Stimulated activated effector memory CD8-positive, alpha-beta T cell treated with anti-CD3 and anti-CD28 coated beads, Interleukin-12 subunit alpha, Interleukin-12 subunit beta, amount 100 ng/mL, for 72 hours (primary cell): ENCODE results near the gene MINDY4B.

Experiments used
- ATAC-seq: fragments of 150-1000 bp; cut with Tn5 transposase; 2 replicates; pipeline ENCODE4 v1.10.0; 2021
- DNase-seq, 2 donors: peaks; one replicate each; pipeline ENCODE4 v3.0.0; 2021 to 2022; ENCODE audit warnings: low spot score in 2 of 2
- H3K27ac Mint-ChIP-seq: one replicate; pipeline ENCODE4 v1.8.0; 2022; ENCODE audit warnings: mild to moderate bottlenecking, mixed read lengths
- H3K36me3 Mint-ChIP-seq: one replicate; pipeline ENCODE4 v1.8.0; 2022; ENCODE audit warnings: mild to moderate bottlenecking, mixed read lengths
- H3K4me1 Mint-ChIP-seq: one replicate; pipeline ENCODE4 v1.8.0; 2022; ENCODE audit warnings: mixed read lengths
- H3K4me3 Mint-ChIP-seq: one replicate; pipeline ENCODE4 v1.8.0; 2022; ENCODE audit warnings: mild to moderate bottlenecking, mixed read lengths
- H3K9me3 Mint-ChIP-seq: one replicate; pipeline ENCODE4 v1.8.0; 2022; ENCODE audit warnings: mixed read lengths

Gene MINDY4B

GRCh38 chr3:150843241-150843640 lies 62.0 kb downstream of the MINDY4B start:
- H3K36me3 Mint-ChIP-seq: no peaks in the 10 kb centered on the region
- DNase-seq (no peak), ATAC-seq (no peak)
- no peaks in the 10 kb centered on the region for H3K4me1 Mint-ChIP-seq
- no peaks in the 10 kb centered on the region for H3K9me3 Mint-ChIP-seq
- no peak overlapping the region for H3K27ac Mint-ChIP-seq
- no peak overlapping the region for H3K4me3 Mint-ChIP-seq

- H3K27ac Mint-ChIP-seq: no peak overlapping the region
- DNase-seq: no peak
- no peaks in the 10 kb centered on the region for H3K9me3 Mint-ChIP-seq
- H3K36me3 Mint-ChIP-seq: no peaks in the 10 kb centered on the region
- ATAC-seq: peak; percentile 8
- no peaks in the 10 kb centered on the region for H3K4me1 Mint-ChIP-seq
- no peak overlapping the region for H3K4me3 Mint-ChIP-seq
Observed at GRCh38 chr3:150840802-150841515, 64.3 kb downstream of the MINDY4B start.

GRCh38 chr3:150830745-150831144 lies 74.5 kb downstream of the MINDY4B start:
- Mint-ChIP-seq H3K27ac (no peak overlapping the region), H3K4me3 (no peak overlapping the region), H3K4me1 (no peaks in the 10 kb centered on the region), H3K36me3 (no peaks in the 10 kb centered on the region), H3K9me3 (no peaks in the 10 kb centered on the region)
- DNase-seq (no peak), ATAC-seq (no peak)

GRCh38 chr3:150830094-150830681 lies 75.1 kb downstream of the MINDY4B start:
- no peaks in the 10 kb centered on the region for H3K9me3 Mint-ChIP-seq

GRCh38 chr3:150829408-150829807 lies 75.8 kb downstream of the MINDY4B start:
- Mint-ChIP-seq H3K4me1 (no peaks in the 10 kb centered on the region), H3K27ac (no peak overlapping the region), H3K9me3 (no peaks in the 10 kb centered on the region), H3K36me3 (no peaks in the 10 kb centered on the region), H3K4me3 (no peak overlapping the region)
- ATAC-seq (no peak), DNase-seq (no peak)

More at GRCh38 chr3:150830094-150830681, 75.1 kb downstream of the MINDY4B start:
- ATAC-seq (peak; percentile 57), DNase-seq (no peak)
- Mint-ChIP-seq H3K36me3 (no peaks in the 10 kb centered on the region), H3K4me3 (no peak overlapping the region), H3K4me1 (no peaks in the 10 kb centered on the region), H3K27ac (no peak overlapping the region)

- no peak for DNase-seq
- Mint-ChIP-seq H3K4me1 (no peaks in the 10 kb centered on the region), H3K4me3 (no peak overlapping the region), H3K9me3 (no peaks in the 10 kb centered on the region), H3K36me3 (no peaks in the 10 kb centered on the region), H3K27ac (no peak overlapping the region)
- no peak for ATAC-seq
Observed at GRCh38 chr3:150828997-150829396, 76.2 kb downstream of the MINDY4B start.

DNA sequence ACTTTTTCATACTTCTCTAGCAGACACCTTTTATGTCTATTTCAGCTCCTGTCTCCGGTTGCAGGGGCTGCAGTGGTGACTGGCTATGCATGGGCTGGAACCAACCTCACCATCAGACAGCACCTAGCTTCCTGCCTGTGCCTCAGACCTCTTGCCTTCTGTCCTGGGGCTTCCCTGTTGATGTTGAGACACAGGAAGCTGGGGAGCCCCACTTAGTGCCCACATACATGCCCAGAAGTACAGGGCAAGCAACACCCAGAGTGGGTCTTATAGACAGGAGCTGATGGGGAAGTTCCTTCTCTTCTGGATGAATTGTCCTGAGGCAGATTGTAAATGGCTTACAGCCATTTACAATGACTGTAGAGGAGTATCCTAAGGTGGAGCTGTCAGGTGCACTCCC lies 77.0 kb downstream of the MINDY4B start:
- DNase-seq (no peak), ATAC-seq (no peak)
- Mint-ChIP-seq H3K9me3 (no peaks in the 10 kb centered on the region), H3K27ac (no peak overlapping the region), H3K36me3 (no peaks in the 10 kb centered on the region), H3K4me1 (no peaks in the 10 kb centered on the region), H3K4me3 (no peak overlapping the region)

GRCh38 chr3:150826466-150827282 lies 78.6 kb downstream of the MINDY4B start:
- ATAC-seq: no peak
- Mint-ChIP-seq H3K36me3 (no peaks in the 10 kb centered on the region), H3K9me3 (no peaks in the 10 kb centered on the region), H3K4me3 (no peak overlapping the region), H3K27ac (no peak overlapping the region), H3K4me1 (no peaks in the 10 kb centered on the region)
- no peak for DNase-seq

DNA sequence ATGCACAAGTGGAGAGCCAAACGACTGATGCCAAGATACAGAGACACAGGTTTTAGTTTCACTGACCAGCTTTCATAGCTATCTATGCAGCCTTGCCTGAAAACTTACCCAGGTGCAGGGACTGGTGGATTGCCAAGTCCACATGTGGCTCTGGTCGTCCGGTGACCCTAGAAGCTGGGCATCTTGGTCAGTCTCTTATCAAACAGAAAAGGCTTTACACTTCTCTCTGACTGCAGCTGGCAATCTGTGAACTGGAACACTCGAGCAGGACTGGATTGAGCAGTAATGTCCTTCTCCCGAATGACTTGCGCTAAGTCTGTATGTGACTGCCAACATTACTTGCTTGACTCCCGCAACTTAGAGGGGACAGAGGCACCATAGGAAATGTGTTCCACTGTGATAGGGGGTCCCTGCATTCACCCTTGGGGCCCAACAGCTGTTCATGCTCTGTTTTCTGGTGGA lies 79.3 kb downstream of the MINDY4B start:
- no peaks in the 10 kb centered on the region for H3K4me1 Mint-ChIP-seq
- DNase-seq (no peak), ATAC-seq (no peak)
- H3K4me3 Mint-ChIP-seq: no peak overlapping the region
- H3K36me3 Mint-ChIP-seq: no peaks in the 10 kb centered on the region
- H3K27ac Mint-ChIP-seq: no peak overlapping the region
- no peaks in the 10 kb centered on the region for H3K9me3 Mint-ChIP-seq

- peak; percentile 31 for ATAC-seq
- no peaks in the 10 kb centered on the region for H3K4me1 Mint-ChIP-seq
Observed at GRCh38 chr3:150825192-150825915, 79.9 kb downstream of the MINDY4B start.

GRCh38 chr3:150823277-150823676 lies 82.0 kb downstream of the MINDY4B start:
- Mint-ChIP-seq H3K27ac (no peak overlapping the region), H3K9me3 (no peaks in the 10 kb centered on the region), H3K4me3 (no peak overlapping the region), H3K36me3 (no peaks in the 10 kb centered on the region), H3K4me1 (no peaks in the 10 kb centered on the region)
- ATAC-seq (no peak), DNase-seq (no peak)

More at GRCh38 chr3:150825192-150825915, 79.9 kb downstream of the MINDY4B start:
- Mint-ChIP-seq H3K27ac (no peak overlapping the region), H3K4me3 (no peak overlapping the region), H3K36me3 (no peaks in the 10 kb centered on the region), H3K9me3 (no peaks in the 10 kb centered on the region)
- DNase-seq: no peak

DNA sequence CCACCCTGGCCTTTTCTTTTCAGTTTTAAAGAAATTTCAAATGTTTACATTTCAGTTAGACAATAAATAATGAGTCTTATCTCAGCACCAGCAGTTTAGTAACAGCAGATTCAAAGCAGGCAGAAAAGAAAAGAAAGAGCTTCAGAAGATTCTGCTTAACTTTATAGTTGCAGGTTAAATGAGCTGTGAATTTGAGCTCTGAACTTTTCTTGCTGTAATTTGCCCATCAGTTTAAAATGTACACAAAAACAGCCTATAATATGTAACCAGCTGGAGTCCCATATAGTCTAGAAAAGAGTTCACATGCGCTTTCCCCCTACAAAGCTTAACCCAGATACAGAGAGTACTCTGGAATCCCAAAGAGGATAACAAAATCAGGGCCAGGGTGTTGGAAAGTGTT lies 82.6 kb downstream of the MINDY4B start:
- ATAC-seq (no peak), DNase-seq (no peak)
- Mint-ChIP-seq H3K36me3 (no peaks in the 10 kb centered on the region), H3K4me1 (no peaks in the 10 kb centered on the region), H3K27ac (no peak overlapping the region), H3K4me3 (no peak overlapping the region), H3K9me3 (no peaks in the 10 kb centered on the region)
